GM13976 (cell line): Measurements from ENCODE around the gene TRAPPC2.
A peak's percentile ranks its signal among the peaks of the same experiment; 100 is the strongest.

Experiments
- DNase-seq: peaks from one replicate; pipeline ENCODE4 v3.0.0; 2012; ENCODE audit warnings: low spot score
- CTCF ChIP-seq: IDR thresholded peaks from 2 replicates; pipeline ENCODE4 v1.5.1; 2012; ENCODE audit warnings: borderline replicate concordance, mild to moderate bottlenecking; ENCODE audit not compliant: insufficient read depth; ENCODE audit errors: extremely low read depth, missing control alignments, control extremely low read depth
- in situ Hi-C: fragments of 300-500 bp; cut with MboI; formaldehyde crosslinking; loops from one replicate; pipeline ENCODE4 v1.12.0; 2022; ENCODE audit warnings: low sequenced_read_pairs, mixed read lengths, inconsistent platforms; ENCODE audit not compliant: unreplicated experiment

TRAPPC2 gene

DNA sequence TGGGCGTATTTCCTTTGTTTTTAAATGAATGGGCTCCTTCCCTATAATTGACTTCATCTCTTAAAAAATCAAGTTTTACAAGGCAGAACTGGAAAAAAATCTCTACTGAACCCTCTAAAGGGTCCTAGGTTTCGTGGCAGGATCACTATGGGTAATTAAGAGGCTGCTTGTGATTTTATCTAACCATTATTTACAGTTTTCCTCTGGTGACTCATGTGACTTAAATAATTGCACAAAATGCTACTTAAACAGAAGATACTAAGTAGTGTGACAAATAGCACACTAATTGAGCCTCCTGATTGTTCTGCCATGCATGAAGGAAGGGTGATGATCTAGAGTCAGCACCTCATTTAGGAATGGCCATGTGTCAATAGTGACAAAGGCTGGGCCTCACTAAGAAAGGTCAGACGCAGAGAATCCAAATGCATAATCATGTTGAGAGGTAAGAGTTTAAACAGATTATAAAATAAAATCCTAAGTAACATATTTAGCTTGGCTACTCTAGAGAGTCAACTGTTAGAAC is 35.7 kb upstream of the TRAPPC2 start:
- in situ Hi-C loops: no loop called here
- TF ChIP-seq CTCF: no peak
- DNase-seq: no peak

DNA sequence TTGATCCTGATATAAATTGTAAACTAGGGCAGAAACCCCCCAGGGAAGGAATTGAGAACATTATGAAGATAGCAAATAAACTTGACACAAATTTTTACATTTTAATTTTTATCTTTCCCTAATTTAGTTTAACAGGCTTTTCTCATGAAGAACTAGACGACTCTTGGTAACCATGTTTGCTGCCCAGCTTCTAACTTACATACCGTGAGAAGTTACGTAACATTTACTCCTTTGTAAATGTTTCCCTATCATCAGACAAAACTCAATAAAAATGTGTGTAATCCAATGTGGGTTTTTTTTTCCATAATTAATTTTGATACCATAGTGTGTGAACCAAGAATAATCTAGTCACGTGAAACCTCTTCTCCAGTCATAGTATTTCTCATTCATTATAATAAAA is 34.5 kb upstream of the TRAPPC2 start:
- in situ Hi-C loops: no loop called here
- DNase-seq: no peak
- TF ChIP-seq CTCF: no peak

DNA sequence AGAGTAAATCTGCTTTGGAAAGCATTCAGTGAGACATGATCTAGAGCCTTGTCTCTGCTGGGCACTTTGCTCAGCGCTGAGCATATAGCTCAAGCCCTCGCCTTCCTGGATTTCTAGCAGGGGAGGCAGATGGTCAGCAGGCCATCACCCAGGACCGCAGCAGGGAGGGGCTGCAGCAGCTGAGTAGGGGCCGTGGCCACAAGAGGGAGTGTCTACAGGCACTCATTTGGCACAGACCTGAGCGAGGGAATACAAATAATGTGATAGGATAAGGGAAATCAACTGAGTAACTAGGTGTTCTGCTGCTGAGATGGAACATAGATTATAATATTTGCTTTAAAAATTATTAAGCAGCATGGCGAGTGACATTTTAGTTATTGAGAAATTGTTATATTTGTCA is 30.3 kb upstream of the TRAPPC2 start:
- TF ChIP-seq CTCF: no peak
- DNase-seq: no peak
- in situ Hi-C loops: no loop called here

DNA sequence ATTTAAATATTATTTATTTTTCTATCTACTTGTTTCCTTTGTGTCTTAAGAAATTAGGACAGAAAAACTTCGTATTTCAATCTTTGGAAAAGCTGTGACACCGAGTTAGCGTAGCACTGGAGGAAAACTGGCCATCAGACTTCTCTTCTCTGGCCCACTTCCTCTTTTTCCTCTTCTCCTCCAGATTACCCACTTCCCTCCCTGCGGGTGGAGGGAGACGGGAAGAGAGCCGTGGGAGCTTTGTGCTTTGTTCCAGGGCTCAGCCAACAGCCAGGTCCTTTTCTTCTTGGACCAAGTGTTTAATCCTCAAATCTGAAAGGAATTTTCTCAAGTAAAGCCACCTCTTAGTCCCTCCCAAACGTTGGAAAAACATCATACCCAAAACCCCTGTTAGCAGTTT is 29.9 kb upstream of the TRAPPC2 start:
- in situ Hi-C loops: no loop called here
- no peak for TF ChIP-seq CTCF
- DNase-seq: no peak

DNA sequence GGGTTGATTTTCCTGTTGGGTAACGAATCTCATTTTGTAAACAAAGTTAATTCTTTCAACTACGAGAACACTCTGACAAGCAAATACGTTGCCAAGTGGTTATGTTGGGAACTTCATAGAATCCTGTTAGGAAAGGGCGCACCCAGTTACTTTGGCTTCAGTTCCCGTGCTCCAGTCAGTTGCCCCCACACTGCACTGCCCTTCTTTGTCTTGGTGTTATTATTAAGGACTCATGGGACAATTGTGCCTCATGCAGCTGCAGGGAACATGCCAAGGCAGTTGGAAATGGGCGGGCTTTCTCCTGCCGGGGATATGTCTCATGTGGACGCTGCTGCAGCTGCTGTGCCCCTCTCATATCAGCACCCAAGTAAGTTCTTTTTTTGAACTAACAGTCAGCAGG is 29.1 kb upstream of the TRAPPC2 start:
- in situ Hi-C loops: no loop called here
- TF ChIP-seq CTCF: no peak
- no peak for DNase-seq

DNA sequence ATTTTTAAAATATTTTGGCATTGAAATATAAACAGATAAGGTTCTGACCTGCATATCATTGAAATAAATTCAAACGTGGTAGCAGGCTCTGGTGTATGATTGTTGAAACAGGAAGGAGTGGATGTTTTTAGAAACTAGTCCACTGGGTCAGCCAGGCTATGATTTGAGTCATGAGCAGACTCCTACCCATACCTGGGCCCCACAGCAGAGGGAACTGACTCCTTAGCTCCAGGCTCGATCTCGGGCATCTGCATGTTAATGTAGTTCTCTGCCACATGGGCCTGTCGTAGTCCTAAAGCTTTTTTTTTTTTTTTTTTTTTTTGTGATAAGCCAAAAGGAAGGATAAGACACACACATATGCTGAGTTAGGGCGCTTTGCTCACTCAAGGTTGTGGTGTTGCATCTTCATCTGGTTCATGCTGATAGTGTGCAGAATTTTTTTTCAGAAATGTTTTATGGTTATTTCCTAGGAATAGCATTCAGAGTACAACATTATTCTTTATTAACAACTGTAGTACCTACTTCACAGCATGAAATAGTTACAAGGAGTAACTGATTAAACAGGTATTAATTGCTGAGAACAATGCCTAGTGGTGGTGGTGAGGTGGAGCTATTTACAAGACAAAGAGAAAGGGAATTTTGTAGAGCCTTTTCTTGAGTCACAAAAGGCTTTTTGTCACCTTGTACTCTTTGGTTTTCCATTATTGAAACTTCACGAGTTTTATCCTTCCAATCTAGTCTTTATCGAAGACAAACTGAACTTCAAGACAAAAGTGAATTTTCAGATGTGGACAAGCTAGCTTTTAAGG is 27.4 kb upstream of the TRAPPC2 start:
- DNase-seq: peak; percentile 52
- in situ Hi-C loops: no loop called here
- no peak for TF ChIP-seq CTCF
